Measurements from ENCODE around the gene RASAL3. TPM values are rescaled to one million over a fixed set of nuclear protein-coding genes. Genes with fewer than 3 reads are reported as not detected.

Gene RASAL3
- total RNA-seq, 1 experiment from 2014 or later, result 4.0 TPM

DNA sequence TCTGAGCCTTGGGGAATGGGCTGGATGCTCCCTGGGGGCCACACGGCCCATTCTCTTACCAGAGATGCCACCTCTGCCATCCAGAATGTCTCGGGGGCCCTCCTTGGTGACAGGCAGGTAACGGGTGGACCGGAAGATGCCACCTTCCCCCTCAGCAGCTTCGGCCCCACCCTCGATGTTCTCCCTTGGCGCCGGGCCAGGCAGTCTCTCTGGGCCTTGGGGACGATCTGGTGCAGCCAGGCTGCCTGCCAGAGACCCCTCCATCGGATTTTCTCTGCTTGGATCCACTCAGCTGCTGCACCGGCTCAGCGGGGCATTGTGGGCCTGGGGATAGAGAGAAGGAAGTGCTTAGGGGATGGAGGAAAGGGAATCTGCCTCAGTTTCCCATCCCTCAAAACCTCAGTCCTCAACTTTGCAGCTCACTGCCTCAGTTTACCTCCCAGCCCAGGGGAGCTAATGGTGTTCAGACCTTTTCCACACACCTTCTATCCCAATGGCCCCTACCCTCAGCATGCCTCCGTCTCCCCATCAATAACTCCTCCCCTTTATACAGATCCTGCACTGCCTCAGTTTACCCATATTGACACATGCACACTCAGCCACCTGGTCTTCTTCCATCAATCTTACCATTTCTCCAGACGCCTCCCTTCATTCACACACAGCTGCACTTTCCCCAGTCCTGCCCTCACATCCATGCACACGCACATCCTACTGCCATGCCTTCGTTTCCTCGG lies 16.1 kb downstream of the RASAL3 start:
- no peaks in the 10 kb centered on the region for H3K27me3 ChIP-seq (ENCODE audit: low read length)
- no peaks in the 10 kb centered on the region for H3K36me3 ChIP-seq (ENCODE audit: insufficient read depth, low read length)
- 0 out of 2 replicates have a peak, but pooled peaks cover 5% of the 10 kb centered on the region for H4K20me1 ChIP-seq (ENCODE audit: insufficient read depth, low read depth, low read length)
- H3K9me2 ChIP-seq (replicated peaks; ENCODE audit: insufficient read depth, low read length), result no peaks in the 10 kb centered on the region; the same call in 1 of the 2 replicates
- DNase-seq, result no peak
- no peak overlapping the region for H3K4me3 ChIP-seq (ENCODE audit: low read length)
- no peak overlapping the region for H3K9ac ChIP-seq (ENCODE audit: low read length)
- H3K9me3 ChIP-seq (ENCODE audit: low read length), result no peaks in the 10 kb centered on the region
- H3K4me1 ChIP-seq (ENCODE audit: low read length), result peaks cover 6% of the 10 kb centered on the region
- no peaks in the 10 kb centered on the region for H3K79me2 ChIP-seq (ENCODE audit: low read length)
- no peak overlapping the region for H2AFZ ChIP-seq (ENCODE audit: low read length)
- no peak overlapping the region for H3K27ac ChIP-seq (ENCODE audit: low read length)
- H3K4me2 ChIP-seq (ENCODE audit: low read depth, low read length, poor library complexity, severe bottlenecking), result no peak overlapping the region

DNA sequence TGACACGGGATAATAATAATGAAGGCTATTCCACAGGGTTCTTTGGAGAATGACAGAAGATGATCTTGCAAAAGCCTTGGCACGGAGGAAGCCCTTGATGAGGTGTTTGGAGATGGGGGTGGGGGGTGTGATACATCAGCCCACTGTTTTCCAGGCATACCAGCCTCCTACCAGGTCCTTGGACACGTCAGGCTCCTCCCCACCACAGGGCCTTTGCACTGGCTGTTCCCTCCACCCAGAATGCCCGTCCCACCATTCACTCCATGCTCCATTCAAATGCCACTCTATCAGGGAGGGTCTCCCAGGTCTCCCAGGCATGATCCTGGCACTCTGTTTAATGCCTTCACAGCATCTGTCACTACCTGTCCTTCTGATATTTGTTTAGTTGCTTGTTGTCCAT lies 17.3 kb downstream of the RASAL3 start:
- no peak overlapping the region for H3K4me2 ChIP-seq (ENCODE audit: low read depth, low read length, poor library complexity, severe bottlenecking)
- no peaks in the 10 kb centered on the region; the same call in 1 of the 2 replicates for H3K9me2 ChIP-seq (replicated peaks; ENCODE audit: insufficient read depth, low read length)
- 0 out of 2 replicates have a peak, but pooled peaks cover 5% of the 10 kb centered on the region for H4K20me1 ChIP-seq (ENCODE audit: insufficient read depth, low read depth, low read length)
- no peaks in the 10 kb centered on the region for H3K36me3 ChIP-seq (ENCODE audit: insufficient read depth, low read length)
- no peaks in the 10 kb centered on the region for H3K79me2 ChIP-seq (ENCODE audit: low read length)
- H3K4me1 ChIP-seq (ENCODE audit: low read length), result peaks cover 6% of the 10 kb centered on the region
- no peak overlapping the region for H3K9ac ChIP-seq (ENCODE audit: low read length)
- no peak overlapping the region for H3K27ac ChIP-seq (ENCODE audit: low read length)
- no peak overlapping the region for H2AFZ ChIP-seq (ENCODE audit: low read length)
- no peaks in the 10 kb centered on the region for H3K9me3 ChIP-seq (ENCODE audit: low read length)
- no peaks in the 10 kb centered on the region for H3K27me3 ChIP-seq (ENCODE audit: low read length)
- H3K4me3 ChIP-seq (ENCODE audit: low read length), result no peak overlapping the region
- no peak for DNase-seq

DNA sequence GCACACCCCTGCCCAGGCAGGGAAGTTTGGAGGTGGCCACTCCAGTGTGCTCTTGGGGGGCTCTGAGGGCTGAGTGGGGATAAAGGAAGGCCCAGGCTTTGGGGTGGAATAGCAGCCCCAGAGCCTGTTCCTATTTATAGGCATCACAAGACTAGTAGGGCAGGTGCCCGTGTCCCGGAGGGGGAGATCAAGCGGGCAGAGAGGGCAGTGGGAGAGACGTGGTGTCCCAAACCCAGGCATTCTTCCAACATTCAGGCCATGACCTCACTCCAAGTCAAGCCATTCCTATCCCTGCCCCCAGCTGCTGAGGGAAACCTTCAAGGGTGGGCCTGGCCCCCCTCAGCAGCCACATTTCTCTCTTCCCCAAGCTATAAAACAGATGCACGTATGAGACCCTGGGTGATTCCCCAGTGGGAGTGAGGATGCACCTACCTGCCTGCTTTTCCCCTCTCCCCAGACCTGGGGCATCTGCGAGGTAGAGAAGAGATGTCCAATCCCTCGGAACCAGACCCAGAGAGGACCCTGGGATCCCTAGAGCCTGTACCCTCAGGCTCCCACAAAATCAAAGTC lies 18.5 kb downstream of the RASAL3 start:
- no peaks in the 10 kb centered on the region for H3K36me3 ChIP-seq (ENCODE audit: insufficient read depth, low read length)
- no peak overlapping the region for H3K27ac ChIP-seq (ENCODE audit: low read length)
- H3K4me1 ChIP-seq (ENCODE audit: low read length), result peaks cover 6% of the 10 kb centered on the region
- no peak overlapping the region for H3K9ac ChIP-seq (ENCODE audit: low read length)
- DNase-seq, result no peak
- H3K4me2 ChIP-seq (ENCODE audit: low read depth, low read length, poor library complexity, severe bottlenecking), result no peak overlapping the region
- H2AFZ ChIP-seq (ENCODE audit: low read length), result no peak overlapping the region
- H3K79me2 ChIP-seq (ENCODE audit: low read length), result no peaks in the 10 kb centered on the region
- no peaks in the 10 kb centered on the region for H3K9me3 ChIP-seq (ENCODE audit: low read length)
- no peaks in the 10 kb centered on the region for H3K27me3 ChIP-seq (ENCODE audit: low read length)
- 0 out of 2 replicates have a peak, but pooled peaks cover 5% of the 10 kb centered on the region for H4K20me1 ChIP-seq (ENCODE audit: insufficient read depth, low read depth, low read length)
- H3K4me3 ChIP-seq (ENCODE audit: low read length), result no peak overlapping the region
- H3K9me2 ChIP-seq (replicated peaks; ENCODE audit: insufficient read depth, low read length), result no peaks in the 10 kb centered on the region; the same call in 1 of the 2 replicates

DNA sequence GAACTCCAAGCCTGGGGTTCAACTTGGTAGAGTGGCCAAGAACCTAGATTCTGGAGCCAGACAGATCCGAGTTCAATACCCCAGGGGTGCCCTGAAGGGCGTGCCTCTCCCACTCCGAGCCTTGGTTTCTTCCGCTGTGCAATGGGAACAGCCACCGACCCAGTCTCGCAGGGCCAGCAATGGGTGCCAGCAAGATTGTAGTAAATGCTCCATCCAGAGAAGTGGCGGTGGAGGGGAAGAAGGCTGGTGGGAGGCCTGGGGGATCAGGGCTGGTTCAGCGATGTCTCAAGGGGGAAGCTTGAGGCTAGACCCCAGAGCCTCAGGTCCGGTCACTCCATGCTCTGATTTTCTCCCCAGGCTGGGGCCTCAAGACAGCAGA lies 19.1 kb downstream of the RASAL3 start:
- H3K36me3 ChIP-seq (ENCODE audit: insufficient read depth, low read length), result no peaks in the 10 kb centered on the region
- H3K9me2 ChIP-seq (replicated peaks; ENCODE audit: insufficient read depth, low read length), result no peaks in the 10 kb centered on the region; the same call in 1 of the 2 replicates
- DNase-seq, result no peak

DNA sequence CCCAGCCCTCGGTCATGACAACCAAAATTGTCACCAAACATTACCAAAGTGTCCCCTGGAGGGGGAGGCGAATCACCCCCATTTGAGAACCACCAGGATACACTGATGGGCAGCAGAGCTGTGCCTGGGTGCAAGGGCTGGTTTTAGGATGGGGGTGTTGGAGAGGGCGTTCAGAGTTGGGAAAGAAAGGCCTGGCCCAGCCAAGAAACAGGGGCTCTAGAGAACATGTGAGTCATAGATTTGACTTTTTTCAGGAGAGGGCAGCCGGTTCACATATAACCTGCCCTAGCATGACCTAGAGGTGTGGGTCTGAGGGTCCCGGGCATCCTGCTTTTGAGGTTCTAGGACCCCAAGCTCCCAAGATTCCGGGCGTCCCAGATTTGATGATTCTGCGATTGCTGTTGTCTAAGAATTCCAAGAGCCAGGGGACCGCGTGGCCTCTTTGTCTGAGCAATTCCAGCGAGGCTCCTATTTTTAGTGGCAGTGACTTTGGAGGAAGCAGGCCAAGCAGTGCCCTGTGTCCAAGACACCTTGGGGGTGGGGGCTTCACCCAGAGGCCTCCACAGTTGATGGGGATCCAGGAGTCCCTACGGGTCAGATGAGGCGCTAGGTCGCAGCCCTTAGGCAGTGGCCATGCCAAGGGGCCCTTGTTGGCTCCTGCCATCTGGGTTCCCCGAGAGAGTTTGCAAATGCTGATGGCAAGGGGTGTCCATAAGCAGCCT lies 19.7 kb downstream of the RASAL3 start:
- no peak overlapping the region for H3K4me3 ChIP-seq (ENCODE audit: low read length)
- no peaks in the 10 kb centered on the region for H3K36me3 ChIP-seq (ENCODE audit: insufficient read depth, low read length)
- H3K9me3 ChIP-seq (ENCODE audit: low read length), result no peaks in the 10 kb centered on the region
- H3K9ac ChIP-seq (ENCODE audit: low read length), result no peak overlapping the region
- H3K9me2 ChIP-seq (replicated peaks; ENCODE audit: insufficient read depth, low read length), result no peaks in the 10 kb centered on the region
- no peak overlapping the region for H3K27ac ChIP-seq (ENCODE audit: low read length)
- no peak for DNase-seq
- no peaks in the 10 kb centered on the region for H3K79me2 ChIP-seq (ENCODE audit: low read length)
- no peak overlapping the region for H3K4me2 ChIP-seq (ENCODE audit: low read depth, low read length, poor library complexity, severe bottlenecking)
- peaks cover 6% of the 10 kb centered on the region for H3K4me1 ChIP-seq (ENCODE audit: low read length)
- H4K20me1 ChIP-seq (ENCODE audit: insufficient read depth, low read depth, low read length), result 0 out of 2 replicates have a peak, but pooled peaks cover 5% of the 10 kb centered on the region
- no peak overlapping the region for H2AFZ ChIP-seq (ENCODE audit: low read length)
- no peaks in the 10 kb centered on the region for H3K27me3 ChIP-seq (ENCODE audit: low read length)

More for the DNA sequence above, 19.1 kb downstream of the RASAL3 start:
- Histone ChIP-seq H3K27me3 (ENCODE audit: low read length) (no peaks in the 10 kb centered on the region), H3K27ac (ENCODE audit: low read length) (no peak overlapping the region), H4K20me1 (ENCODE audit: insufficient read depth, low read depth, low read length) (0 out of 2 replicates have a peak, but pooled peaks cover 5% of the 10 kb centered on the region), H2AFZ (ENCODE audit: low read length) (no peak overlapping the region), H3K9ac (ENCODE audit: low read length) (no peak overlapping the region), H3K79me2 (ENCODE audit: low read length) (no peaks in the 10 kb centered on the region), H3K4me2 (ENCODE audit: low read depth, low read length, poor library complexity, severe bottlenecking) (no peak overlapping the region), H3K4me1 (ENCODE audit: low read length) (peaks cover 6% of the 10 kb centered on the region), H3K9me3 (ENCODE audit: low read length) (no peaks in the 10 kb centered on the region), H3K4me3 (ENCODE audit: low read length) (no peak overlapping the region)

DNA sequence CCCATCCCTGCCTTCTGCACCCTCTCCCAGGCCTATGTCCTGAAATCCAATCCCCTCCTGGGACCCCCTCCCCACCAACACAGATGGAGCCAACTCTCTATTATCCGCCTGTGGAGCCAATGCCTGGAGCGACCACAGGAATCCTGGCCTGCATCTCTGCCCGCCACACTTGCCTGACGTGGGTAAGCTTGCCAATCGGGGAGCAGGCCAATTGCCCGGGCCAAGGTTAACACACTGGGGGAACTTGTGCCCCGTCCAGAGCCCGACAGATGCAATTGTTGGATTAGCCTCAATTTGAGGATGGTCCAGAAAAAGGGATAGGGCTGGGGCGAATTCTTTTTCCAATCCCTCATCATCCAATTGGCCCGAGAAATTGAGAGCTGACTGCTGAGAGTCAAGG lies 20.5 kb downstream of the RASAL3 start:
- no peaks in the 10 kb centered on the region for H3K9me3 ChIP-seq (ENCODE audit: low read length)
- DNase-seq, result no peak
- no peaks in the 10 kb centered on the region for H3K27me3 ChIP-seq (ENCODE audit: low read length)
- H3K4me1 ChIP-seq (ENCODE audit: low read length), result peaks cover under 1% of the 10 kb centered on the region; the same call in 1 of the 2 replicates
- no peak overlapping the region for H3K9ac ChIP-seq (ENCODE audit: low read length)
- H3K9me2 ChIP-seq (replicated peaks; ENCODE audit: insufficient read depth, low read length), result no peaks in the 10 kb centered on the region
- no peak overlapping the region for H3K27ac ChIP-seq (ENCODE audit: low read length)
- no peak overlapping the region for H3K4me2 ChIP-seq (ENCODE audit: low read depth, low read length, poor library complexity, severe bottlenecking)
- H3K4me3 ChIP-seq (ENCODE audit: low read length), result no peak overlapping the region
- H3K79me2 ChIP-seq (ENCODE audit: low read length), result no peaks in the 10 kb centered on the region
- H3K36me3 ChIP-seq (ENCODE audit: insufficient read depth, low read length), result no peaks in the 10 kb centered on the region
- no peak overlapping the region for H2AFZ ChIP-seq (ENCODE audit: low read length)
- H4K20me1 ChIP-seq (ENCODE audit: insufficient read depth, low read depth, low read length), result 0 out of 2 replicates have a peak, but pooled peaks cover 5% of the 10 kb centered on the region

DNA sequence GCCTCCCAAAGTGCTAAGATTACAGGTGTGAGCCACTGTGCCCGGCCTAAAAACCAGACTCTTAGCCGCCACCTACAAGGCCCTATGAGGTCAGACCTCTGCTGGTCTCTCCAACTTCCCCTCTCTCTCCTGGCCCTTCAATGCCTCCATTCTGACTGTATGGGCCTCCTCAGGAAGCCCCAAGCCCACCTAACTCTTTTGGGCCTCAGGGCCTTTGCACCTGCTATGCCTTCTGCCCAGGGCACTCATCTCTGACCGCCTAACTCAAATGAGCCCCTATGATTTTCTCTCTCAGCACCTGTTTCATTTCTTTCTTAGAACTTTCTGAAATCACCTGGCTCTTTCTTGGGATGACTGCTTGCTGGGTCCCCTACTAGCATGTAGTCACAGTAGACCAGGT lies 21.0 kb downstream of the RASAL3 start:
- no peaks in the 10 kb centered on the region for H3K36me3 ChIP-seq (ENCODE audit: insufficient read depth, low read length)
- H3K4me1 ChIP-seq (ENCODE audit: low read length), result no peaks in the 10 kb centered on the region
- no peaks in the 10 kb centered on the region for H3K9me3 ChIP-seq (ENCODE audit: low read length)
- H4K20me1 ChIP-seq (ENCODE audit: insufficient read depth, low read depth, low read length), result 0 out of 2 replicates have a peak, but pooled peaks cover 5% of the 10 kb centered on the region
- no peak overlapping the region for H3K4me2 ChIP-seq (ENCODE audit: low read depth, low read length, poor library complexity, severe bottlenecking)
- H3K27ac ChIP-seq (ENCODE audit: low read length), result no peak overlapping the region
- H3K27me3 ChIP-seq (ENCODE audit: low read length), result no peaks in the 10 kb centered on the region
- no peak overlapping the region for H3K9ac ChIP-seq (ENCODE audit: low read length)
- no peaks in the 10 kb centered on the region for H3K9me2 ChIP-seq (replicated peaks; ENCODE audit: insufficient read depth, low read length)
- no peak overlapping the region for H3K4me3 ChIP-seq (ENCODE audit: low read length)
- no peak overlapping the region for H2AFZ ChIP-seq (ENCODE audit: low read length)
- no peak for DNase-seq
- H3K79me2 ChIP-seq (ENCODE audit: low read length), result no peaks in the 10 kb centered on the region

All from Karpas-422 (cell line).